NT2/D1 (cell line): ENCODE results near the gene MSL1.

Source experiments
- DNase-seq: peaks from one replicate; pipeline ENCODE4 v3.0.0-alpha.2; 2011; ENCODE audit warnings: low read depth, low spot score
- H3K27me3 ChIP-seq: 2 replicates; pipeline ENCODE4 v1.6.0; 2011; ENCODE audit warnings: mild to moderate bottlenecking; ENCODE audit not compliant: insufficient read length, insufficient read depth
- H3K36me3 ChIP-seq: 2 replicates; pipeline ENCODE4 v1.6.1; 2011; ENCODE audit warnings: mild to moderate bottlenecking, low read length, mixed read lengths; ENCODE audit not compliant: insufficient read depth, insufficient read length
- H3K4me1 ChIP-seq: 2 replicates; pipeline ENCODE4 v1.5.1; 2011; ENCODE audit not compliant: insufficient read depth, insufficient read length
- H3K4me3 ChIP-seq: 2 replicates; pipeline ENCODE4 v1.5.1; 2011; ENCODE audit warnings: low read depth; ENCODE audit not compliant: insufficient read length
- H3K9ac ChIP-seq: 2 replicates; pipeline ENCODE4 v1.6.0; 2011; ENCODE audit warnings: low read depth; ENCODE audit not compliant: insufficient read length
- H3K9me3 ChIP-seq: 2 replicates; pipeline ENCODE4 v1.5.1; 2011; ENCODE audit warnings: mild to moderate bottlenecking, low read length; ENCODE audit not compliant: insufficient read depth
- SUZ12 ChIP-seq: IDR thresholded peaks from 2 replicates; pipeline ENCODE4 v1.6.1; 2011; ENCODE audit not compliant: insufficient read length, insufficient read depth; ENCODE audit errors: extremely low read depth
- YY1 ChIP-seq: IDR thresholded peaks from 2 replicates; pipeline ENCODE4 v1.6.1; 2011; ENCODE audit not compliant: insufficient read length, insufficient read depth
- ZNF274 ChIP-seq: IDR thresholded peaks from 2 replicates; pipeline ENCODE4 v1.6.1; 2011; ENCODE audit warnings: mild to moderate bottlenecking, low read depth, low read length

The MSL1 gene

DNA sequence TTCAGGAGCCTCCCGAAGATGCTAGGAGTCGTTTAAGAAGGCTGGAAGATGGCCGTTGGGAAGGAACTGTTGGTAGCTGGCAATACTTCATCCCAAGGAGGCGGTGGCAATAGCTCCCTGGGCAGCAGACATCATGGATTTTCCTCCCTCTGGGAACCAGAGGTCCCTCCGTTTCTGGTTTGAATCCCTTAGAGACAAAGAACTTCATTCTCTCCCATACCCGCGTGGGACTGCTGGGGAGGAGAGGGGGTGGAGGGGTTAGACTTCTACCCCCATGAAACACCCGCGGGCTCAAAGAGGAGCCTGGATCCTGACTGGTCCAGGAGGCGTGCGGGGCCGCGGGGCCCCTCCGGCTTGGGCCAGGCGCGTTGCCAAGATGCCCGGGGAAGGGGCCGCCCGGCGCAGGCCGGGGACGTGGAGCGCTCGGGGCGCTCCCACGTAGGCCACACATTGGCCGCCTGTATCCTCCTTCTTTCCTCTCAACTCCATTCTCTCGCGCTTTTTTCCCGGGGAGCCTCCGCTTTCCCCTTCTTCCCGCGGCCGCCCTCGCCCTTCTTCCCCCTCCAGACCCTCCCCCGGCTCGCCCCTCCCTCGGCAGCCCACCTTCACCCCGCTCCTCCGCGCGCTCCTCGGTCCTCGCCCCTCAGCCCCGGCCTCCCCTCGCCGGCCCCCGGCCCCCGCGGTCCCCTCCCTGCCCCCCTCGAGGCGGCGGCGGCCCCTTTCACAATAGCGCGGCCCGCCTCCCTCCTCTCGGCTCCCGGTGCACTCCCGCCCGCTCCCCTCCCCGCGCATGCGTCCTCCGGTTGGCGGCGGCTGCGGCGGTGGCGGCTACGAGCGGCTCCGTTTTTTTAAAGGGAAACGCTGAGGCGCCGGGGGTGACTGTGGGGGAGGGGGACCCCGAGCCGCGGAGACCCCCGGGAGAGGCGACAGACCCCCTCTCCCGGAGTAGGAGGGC, at the start of gene MSL1:
MSL1 (plus strand) TSS at position 791 of the 955 bp plus-strand sequence. CDS start 642 bp downstream, outside the sequence.
- no peak for DNase-seq
- Histone ChIP-seq H3K4me3 (peak within 1 kb of the TSS; percentile 60), H3K4me1 (peaks cover 3% of the 10 kb centered on the region), H3K36me3 (peaks cover 24% of the 10 kb centered on the region), H3K9ac (peak within 1 kb of the TSS; percentile 92), H3K9me3 (no peaks in the 10 kb centered on the region), H3K27me3 (no peaks in the 10 kb centered on the region)
- no peak for TF ChIP-seq ZNF274
- peak; percentile 25 for TF ChIP-seq YY1

GRCh38 chr17:40072040-40072734, 49.6 kb upstream of the MSL1 start:
- Histone ChIP-seq H3K9me3 (no peaks in the 10 kb centered on the region), H3K4me1 (peaks cover 58% of the 10 kb centered on the region), H3K9ac (peak overlapping the region; percentile 47), H3K36me3 (peaks cover 9% of the 10 kb centered on the region), H3K4me3 (no peak overlapping the region), H3K27me3 (no peaks in the 10 kb centered on the region)
- no peak for TF ChIP-seq SUZ12
- no peak for TF ChIP-seq ZNF274
- no peak for TF ChIP-seq YY1
- DNase-seq: no peak

DNA sequence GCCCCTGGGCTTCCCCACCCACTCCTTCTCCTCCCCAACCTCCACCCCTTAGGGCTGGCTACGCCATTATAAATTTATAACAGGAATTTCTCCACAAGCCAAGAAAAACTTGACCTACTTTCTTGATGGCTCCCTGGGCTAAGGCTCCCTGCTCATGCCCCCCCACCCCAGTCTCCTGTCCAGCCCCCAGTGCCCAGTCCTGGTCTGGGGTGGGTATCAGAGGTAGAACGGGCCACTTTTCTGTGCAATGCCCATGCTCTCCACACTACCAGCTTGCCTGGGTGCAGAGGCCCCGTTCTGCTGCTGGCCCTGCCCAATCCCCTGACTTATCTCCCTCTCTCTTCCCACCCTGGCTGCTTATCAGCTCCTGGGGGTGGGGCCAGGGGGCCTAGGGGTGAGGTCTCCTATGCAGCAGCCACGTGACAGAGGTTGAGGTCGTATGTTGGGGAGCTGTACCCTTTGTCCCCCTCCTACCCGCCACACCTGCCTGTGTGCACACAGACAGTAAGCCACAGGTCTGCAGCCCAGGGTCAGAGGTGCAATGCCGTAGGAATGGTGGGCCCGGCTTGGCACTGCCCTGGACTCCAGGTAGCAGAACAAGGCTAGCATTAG, 48.9 kb upstream of the MSL1 start:
- Histone ChIP-seq H3K36me3 (peaks cover 9% of the 10 kb centered on the region), H3K27me3 (no peaks in the 10 kb centered on the region), H3K4me3 (no peak overlapping the region), H3K9ac (peak overlapping the region; percentile 37), H3K9me3 (no peaks in the 10 kb centered on the region), H3K4me1 (peaks cover 55% of the 10 kb centered on the region)
- DNase-seq: no peak
- TF ChIP-seq YY1 (no peak), SUZ12 (no peak), ZNF274 (no peak)

DNA sequence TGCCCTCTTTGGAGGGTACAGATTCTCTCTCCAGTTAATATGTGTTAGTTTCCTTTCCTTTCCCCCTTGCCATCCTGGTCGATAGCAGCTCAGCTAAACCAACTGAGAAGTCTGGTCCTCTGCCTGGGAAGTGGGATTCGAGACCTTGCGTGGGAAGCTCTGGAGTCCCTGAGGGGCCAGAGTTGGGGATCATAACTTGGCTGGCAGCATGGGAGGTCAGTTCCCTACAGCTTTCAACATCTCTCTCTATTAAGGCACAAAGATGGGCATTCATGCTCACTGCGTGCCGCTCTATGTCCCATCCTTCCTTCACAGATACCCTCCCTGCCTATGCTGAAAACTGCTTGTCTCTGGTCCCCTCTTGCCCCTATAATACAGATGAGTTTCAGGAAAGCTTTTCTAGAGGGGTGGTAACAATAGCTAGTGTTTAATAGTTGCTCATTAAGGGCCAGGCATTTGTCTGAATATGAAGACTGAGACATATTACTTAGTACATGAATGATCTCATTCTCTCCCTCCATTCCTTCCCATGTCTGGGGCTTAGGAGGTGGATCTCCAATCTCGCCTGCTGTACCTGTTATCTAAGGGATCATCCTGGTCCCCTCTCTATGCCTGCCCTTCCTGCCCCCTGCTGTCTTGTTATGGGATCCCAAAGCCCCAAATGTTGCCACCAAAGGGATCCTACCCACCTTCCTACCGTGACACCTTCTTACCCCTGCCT, 48.2 kb upstream of the MSL1 start:
- Histone ChIP-seq H3K9ac (no peak overlapping the region), H3K4me1 (peaks cover 49% of the 10 kb centered on the region)
- no peak for TF ChIP-seq YY1
- no peak for TF ChIP-seq ZNF274
- TF ChIP-seq SUZ12: no peak

GRCh38 chr17:40074175-40074512, 47.6 kb upstream of the MSL1 start:
- Histone ChIP-seq H3K9me3 (no peaks in the 10 kb centered on the region), H3K4me3 (no peak overlapping the region), H3K36me3 (peaks cover 9% of the 10 kb centered on the region), H3K4me1 (peaks cover 45% of the 10 kb centered on the region), H3K27me3 (no peaks in the 10 kb centered on the region), H3K9ac (no peak overlapping the region)
- DNase-seq: no peak
- TF ChIP-seq SUZ12 (no peak), ZNF274 (no peak)

More for the DNA sequence above, 48.2 kb upstream of the MSL1 start:
- Histone ChIP-seq H3K9me3 (no peaks in the 10 kb centered on the region), H3K27me3 (no peaks in the 10 kb centered on the region), H3K36me3 (peaks cover 9% of the 10 kb centered on the region), H3K4me3 (no peak overlapping the region)
- no peak for DNase-seq

DNA sequence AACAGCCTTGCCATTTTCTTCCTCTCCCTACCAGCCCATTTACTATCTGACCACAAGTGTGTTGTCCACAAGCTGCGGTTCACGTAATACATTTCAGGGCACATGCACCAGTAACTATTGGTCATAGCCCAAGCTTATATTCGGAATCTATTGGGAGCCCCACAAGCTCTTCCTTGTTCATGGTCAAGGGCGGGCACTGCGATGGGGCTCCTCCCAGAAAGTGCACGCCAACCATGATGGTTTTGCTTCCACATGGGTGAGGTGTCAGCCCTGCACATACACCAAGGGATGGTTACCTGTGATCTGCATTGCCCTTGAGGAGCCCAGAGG, 46.9 kb upstream of the MSL1 start:
- no peaks in the 10 kb centered on the region for H3K9me3 ChIP-seq
- no peak for DNase-seq
- no peaks in the 10 kb centered on the region for H3K27me3 ChIP-seq
- H3K36me3 ChIP-seq: peaks cover 9% of the 10 kb centered on the region
- H3K4me1 ChIP-seq: peaks cover 38% of the 10 kb centered on the region
- no peak overlapping the region for H3K4me3 ChIP-seq
- H3K9ac ChIP-seq: no peak overlapping the region
- TF ChIP-seq ZNF274 (no peak), SUZ12 (no peak), YY1 (no peak)
